ENCODE data around the gene HMCN2.

The HMCN2 gene

GRCh38 chr9:130458804-130459067, 193.2 kb downstream of the HMCN2 start:
- H4K20me1 ChIP-seq (ENCODE audit: insufficient read depth, low read length), result no peaks in the 10 kb centered on the region
- no peaks in the 10 kb centered on the region for H3K4me1 ChIP-seq (ENCODE audit: low read length)
- H3K9me3 ChIP-seq (replicated peaks; ENCODE audit: insufficient read depth, low read length), result no peaks in the 10 kb centered on the region
- H3K9ac ChIP-seq (ENCODE audit: low read length), result no peak overlapping the region
- no peaks in the 10 kb centered on the region for H3K9me2 ChIP-seq (replicated peaks; ENCODE audit: insufficient read depth, low read length)
- H3F3A ChIP-seq (ENCODE audit: insufficient read depth, low read length), result no peaks in the 10 kb centered on the region
- TF ChIP-seq CTCF (IDR thresholded peaks at IDR 0.05; ENCODE audit: low read length) (no peak), EZH2 (optimal IDR thresholded peaks at IDR 0.05; ENCODE audit: low read depth, low read length) (no peak), EZH2phosphoT487 (IDR thresholded peaks at IDR 0.05; ENCODE audit: low read length) (no peak)
- H3K4me2 ChIP-seq (ENCODE audit: low read depth, low read length), result no peak overlapping the region
- H3K36me3 ChIP-seq (replicated peaks; ENCODE audit: insufficient read depth, low read length), result no peaks in the 10 kb centered on the region
- no peak overlapping the region for H3K4me3 ChIP-seq (ENCODE audit: low read length)
- H2AFZ ChIP-seq (ENCODE audit: low read length), result no peak overlapping the region
- no peak for DNase-seq
- H3K27ac ChIP-seq (ENCODE audit: low read length), result no peak overlapping the region
- no peaks in the 10 kb centered on the region for H3K79me2 ChIP-seq (ENCODE audit: low read length)
- H3K27me3 ChIP-seq (replicated peaks; ENCODE audit: insufficient read depth, low read length), result peaks cover 71% of the 10 kb centered on the region

- Histone ChIP-seq H3K4me1 (ENCODE audit: low read length) (no peaks in the 10 kb centered on the region), H3K4me2 (ENCODE audit: low read depth, low read length) (no peak overlapping the region), H3K9me3 (replicated peaks; ENCODE audit: insufficient read depth, low read length) (no peaks in the 10 kb centered on the region), H3K4me3 (ENCODE audit: low read length) (no peak overlapping the region), H3K27ac (ENCODE audit: low read length) (no peak overlapping the region), H3K27me3 (replicated peaks; ENCODE audit: insufficient read depth, low read length) (peaks cover 76% of the 10 kb centered on the region), H4K20me1 (ENCODE audit: insufficient read depth, low read length) (no peaks in the 10 kb centered on the region), H2AFZ (ENCODE audit: low read length) (no peak overlapping the region), H3K9ac (ENCODE audit: low read length) (no peak overlapping the region), H3K79me2 (ENCODE audit: low read length) (no peaks in the 10 kb centered on the region), H3K9me2 (replicated peaks; ENCODE audit: insufficient read depth, low read length) (no peaks in the 10 kb centered on the region), H3K36me3 (replicated peaks; ENCODE audit: insufficient read depth, low read length) (no peaks in the 10 kb centered on the region), H3F3A (ENCODE audit: insufficient read depth, low read length) (no peaks in the 10 kb centered on the region)
- TF ChIP-seq EZH2phosphoT487 (IDR thresholded peaks at IDR 0.05; ENCODE audit: low read length) (no peak), EZH2 (optimal IDR thresholded peaks at IDR 0.05; ENCODE audit: low read depth, low read length) (no peak), CTCF (IDR thresholded peaks at IDR 0.05; ENCODE audit: low read length) (no peak)
- DNase-seq, result no peak
These were observed 193.6 kb downstream of the HMCN2 start for GRCh38 chr9:130459151-130459550.

- DNase-seq, result no peak
- peaks cover 81% of the 10 kb centered on the region for H3K27me3 ChIP-seq (replicated peaks; ENCODE audit: insufficient read depth, low read length)
- no peaks in the 10 kb centered on the region for H3F3A ChIP-seq (ENCODE audit: insufficient read depth, low read length)
- no peak overlapping the region for H3K4me2 ChIP-seq (ENCODE audit: low read depth, low read length)
- H3K4me3 ChIP-seq (ENCODE audit: low read length), result no peak overlapping the region
- H3K27ac ChIP-seq (ENCODE audit: low read length), result no peak overlapping the region
- TF ChIP-seq EZH2 (optimal IDR thresholded peaks at IDR 0.05; ENCODE audit: low read depth, low read length) (no peak), EZH2phosphoT487 (IDR thresholded peaks at IDR 0.05; ENCODE audit: low read length) (no peak), CTCF (IDR thresholded peaks at IDR 0.05; ENCODE audit: low read length) (no peak)
- no peaks in the 10 kb centered on the region for H4K20me1 ChIP-seq (ENCODE audit: insufficient read depth, low read length)
- H3K9ac ChIP-seq (ENCODE audit: low read length), result no peak overlapping the region
- no peaks in the 10 kb centered on the region for H3K4me1 ChIP-seq (ENCODE audit: low read length)
- no peaks in the 10 kb centered on the region for H3K9me2 ChIP-seq (replicated peaks; ENCODE audit: insufficient read depth, low read length)
- H3K36me3 ChIP-seq (replicated peaks; ENCODE audit: insufficient read depth, low read length), result no peaks in the 10 kb centered on the region
- no peak overlapping the region for H2AFZ ChIP-seq (ENCODE audit: low read length)
- H3K79me2 ChIP-seq (ENCODE audit: low read length), result no peaks in the 10 kb centered on the region
- no peaks in the 10 kb centered on the region for H3K9me3 ChIP-seq (replicated peaks; ENCODE audit: insufficient read depth, low read length)
These were observed 194.5 kb downstream of the HMCN2 start for GRCh38 chr9:130459941-130460669.
